ENCODE results near the gene DISP3.

GRCh38 chr1:11455967-11456570, 22.9 kb upstream of the DISP3 start:
- TF ChIP-seq ZNF274 (IDR thresholded peaks at IDR 0.05; ENCODE audit: low read depth, low read length) = no peak
- no peak for TF ChIP-seq RAD21 (IDR thresholded peaks at IDR 0.05; ENCODE audit: low read depth)

Data from HCT116 (cell line).